IMR-90 (cell line): Measurements from ENCODE around the gene TFRC. TPM values are rescaled to one million over a fixed set of nuclear protein-coding genes. Genes with fewer than 3 reads are reported as not detected.
"Not testable (repeated sequence)": the region's sequence is repeated elsewhere in the genome, so short reads cannot be mapped to it uniquely, and the experiment has no call there.

Experiments used
- ATAC-seq: fragments of 200-7000 bp; cut with Tn5 transposase; 2 replicates; pipeline ENCODE4 v1.9.1; 2020; ENCODE audit warnings: low read depth, mild to moderate bottlenecking, moderate library complexity
- BruUV-seq: library from RNA; stranded (reverse); fragments of 400-500 nt; replicated peaks from 2 replicates; lab custom pipeline; 2021; lab: Mats Ljungman, UMichigan
- CTCF ChIA-PET: fragments of 300-600 bp; formaldehyde crosslinking; extraction: SDS; loops from one replicate; lab custom pipeline; 2021; ENCODE audit warnings: antibody characterized with exemption; lab: Yijun Ruan, JAX
- POLR2A ChIA-PET: fragments of 300-600 bp; sonication (Branson Sonifier 250); formaldehyde crosslinking; loops from one replicate; lab custom pipeline; 2022; ENCODE audit warnings: antibody characterized with exemption; ENCODE audit not compliant: unreplicated experiment; lab: Charles Lee
- DNase-seq: peaks from one replicate; pipeline ENCODE4 v3.0.0; 2013
- H2AFZ ChIP-seq: replicated peaks from 2 replicates; pipeline ENCODE3; 2013; ENCODE audit warnings: low read length, mild to moderate bottlenecking; ENCODE audit not compliant: poor library complexity
- H2AK5ac ChIP-seq: 2 replicates; pipeline ENCODE4 v1.6.1; 2013; ENCODE audit warnings: low read depth, low read length, inconsistent platforms
- H2AK9ac ChIP-seq: replicated peaks from 2 replicates; pipeline ENCODE3; 2013; ENCODE audit warnings: mild to moderate bottlenecking, low read depth, low read length, moderate library complexity; ENCODE audit not compliant: poor library complexity
- H2BK120ac ChIP-seq: 2 replicates; pipeline ENCODE4 v1.6.1; 2013; ENCODE audit warnings: low read depth, low read length, inconsistent platforms
- H2BK15ac ChIP-seq: 3 replicates; pipeline ENCODE4 v1.6.1; 2013; ENCODE audit warnings: low read depth, low read length, inconsistent platforms
- H2BK20ac ChIP-seq: 2 replicates; pipeline ENCODE4 v1.6.1; 2013; ENCODE audit warnings: low read depth, mild to moderate bottlenecking, inconsistent platforms, low read length, moderate library complexity
- H2BK5ac ChIP-seq: 2 replicates; pipeline ENCODE4 v1.6.1; 2013; ENCODE audit warnings: mild to moderate bottlenecking, low read depth, low read length, inconsistent platforms; ENCODE audit not compliant: poor library complexity, severe bottlenecking
- H3K14ac ChIP-seq: replicated peaks from 2 replicates; pipeline ENCODE4 v1.6.1; 2013; ENCODE audit warnings: low read depth, low read length, inconsistent platforms
- H3K18ac ChIP-seq: 2 replicates; pipeline ENCODE4 v1.6.1; 2013; ENCODE audit warnings: low read depth, low read length, control low read depth
- H3K23ac ChIP-seq: 2 replicates; pipeline ENCODE4 v1.6.1; 2013; ENCODE audit warnings: low read depth, low read length, inconsistent platforms
- H3K27ac ChIP-seq: 2 replicates; pipeline ENCODE4 v1.5.1; 2013; ENCODE audit warnings: mild to moderate bottlenecking, control low read depth, low read length; ENCODE audit not compliant: insufficient read depth
- H3K27me3 ChIP-seq: 2 replicates; pipeline ENCODE4 v1.6.1; 2013; ENCODE audit warnings: low read length; ENCODE audit not compliant: control insufficient read depth, insufficient read depth
- H3K36me3 ChIP-seq: 2 replicates; pipeline ENCODE4 v1.6.1; 2013; ENCODE audit warnings: low read length, mixed read lengths; ENCODE audit not compliant: control insufficient read depth, insufficient read depth
- H3K4ac ChIP-seq: 2 replicates; pipeline ENCODE4 v1.6.1; 2013; ENCODE audit warnings: low read depth, low read length, inconsistent platforms
- H3K4me1 ChIP-seq: 2 replicates; pipeline ENCODE4 v1.6.1; 2013; ENCODE audit warnings: low read length, mixed read lengths; ENCODE audit not compliant: control insufficient read depth, insufficient read depth
- H3K4me2 ChIP-seq: 2 replicates; pipeline ENCODE4 v1.6.1; 2013; ENCODE audit warnings: low read depth, mild to moderate bottlenecking, control low read depth, low read length, moderate library complexity
- H3K4me3 ChIP-seq: 2 replicates; pipeline ENCODE4 v1.5.1; 2013; ENCODE audit warnings: low read depth, mild to moderate bottlenecking, control low read depth, low read length, moderate library complexity; ENCODE audit not compliant: insufficient read depth
- H3K56ac ChIP-seq: 2 replicates; pipeline ENCODE4 v1.6.1; 2013; ENCODE audit warnings: low read length, inconsistent platforms; ENCODE audit not compliant: insufficient read depth; ENCODE audit errors: extremely low read depth
- H3K79me1 ChIP-seq, 2 experiments: 2 replicates each; pipeline ENCODE4 v1.6.1; 2013; ENCODE audit warnings: low read length in 2 of 2, inconsistent platforms in 1 of 2, low read depth in 1 of 2
- H3K9ac ChIP-seq: 2 replicates; pipeline ENCODE4 v1.6.1; 2013; ENCODE audit warnings: low read depth, low read length, control low read depth
- H3K9me1 ChIP-seq: 2 replicates; pipeline ENCODE4 v1.6.1; 2013; ENCODE audit warnings: low read length, inconsistent platforms; ENCODE audit not compliant: insufficient read depth
- H3K9me3 ChIP-seq: 2 replicates; pipeline ENCODE4 v1.6.1; 2013; ENCODE audit warnings: low read length; ENCODE audit not compliant: control insufficient read depth, insufficient read depth
- H4K20me1 ChIP-seq: 2 replicates; pipeline ENCODE4 v1.6.1; 2013; ENCODE audit warnings: low read length, inconsistent platforms; ENCODE audit not compliant: insufficient read depth
- H4K5ac ChIP-seq: 2 replicates; pipeline ENCODE4 v1.6.1; 2013; ENCODE audit warnings: mild to moderate bottlenecking, low read depth, low read length, control low read depth
- H4K8ac ChIP-seq, 2 experiments: 2 replicates each; pipeline ENCODE4 v1.6.1; 2013; ENCODE audit warnings: low read depth in 2 of 2, low read length in 2 of 2, control low read depth in 1 of 2, inconsistent platforms in 1 of 2
- H4K91ac ChIP-seq: 2 replicates; pipeline ENCODE4 v1.6.1; 2013; ENCODE audit warnings: low read depth, low read length, inconsistent platforms; ENCODE audit not compliant: insufficient read depth
- CEBPB ChIP-seq: IDR thresholded peaks from 2 replicates; pipeline ENCODE4 v1.6.1; 2012; ENCODE audit warnings: low read depth, low read length, improper control_type of control experiment
- MAZ ChIP-seq: IDR thresholded peaks from 2 replicates; pipeline ENCODE4 v1.6.1; 2012; ENCODE audit warnings: low read depth, mild to moderate bottlenecking, low read length, improper control_type of control experiment, moderate library complexity, borderline replicate concordance
- NFE2L2 ChIP-seq: fragments of 150-350 bp; IDR thresholded peaks from 2 replicates; pipeline ENCODE4 v1.6.1; 2016; ENCODE audit warnings: low read depth, mild to moderate bottlenecking, low read length
- RCOR1 ChIP-seq: IDR thresholded peaks from 2 replicates; pipeline ENCODE4 v1.6.1; 2012; ENCODE audit warnings: mild to moderate bottlenecking, low read length, improper control_type of control experiment; ENCODE audit not compliant: insufficient replicate concordance
- RFX5 ChIP-seq: IDR thresholded peaks from 2 replicates; pipeline ENCODE4 v1.8.0; 2012; ENCODE audit warnings: low read depth, mild to moderate bottlenecking, low read length, moderate library complexity
- WGBS, 2 experiments: methylation state at CpG; one replicate each; pipeline versions ENCODE4 v1.1.5 to v1.1.7; 2013; ENCODE audit warnings: missing lambda C conversion rate in 2 of 2; ENCODE audit not compliant: insufficient read length in 1 of 2; ENCODE audit errors: extremely low coverage in 2 of 2; 5-methylcytosine and 5-hydroxymethylcytosine counted together
- dilution Hi-C: fragments of 300-500 bp; cut with HindIII; formaldehyde crosslinking; loops from one replicate; pipeline ENCODE4 v1.14.3; 2018; ENCODE audit warnings: low sequenced_read_pairs; ENCODE audit not compliant: unreplicated experiment
- in situ Hi-C: fragments of 300-500 bp; cut with MboI; formaldehyde crosslinking; loops from 3 replicates; pipeline ENCODE4 v1.14.3; 2019; ENCODE audit warnings: low sequenced_read_pairs, inconsistent platforms, mixed read lengths
- intact Hi-C: fragments of 100-400 bp; cut with micrococcal nuclease; formaldehyde crosslinking; loops from 2 replicates; pipeline ENCODE4 v1.10.0; 2022
- polyA plus RNA-seq, 3 experiments: library from polyadenylated mRNA; depleted of rRNA; stranded (reverse); fragments of >200 nt; gene quantifications; 2 replicates each; pipeline ENCODE4 v1.2.3, GENCODE V29; 2012; ENCODE audit warnings: low replicate concordance in 1 of 3
- total RNA-seq: library from RNA; depleted of rRNA; stranded (reverse); fragments of >200 nt; gene quantifications from 2 replicates; pipeline ENCODE4 v1.2.3, GENCODE V29; 2012

The TFRC gene
- total and polyA plus RNA-seq, 2 of the 4 experiments (the other 2 are of a cell fraction): 78.6 to 156 TPM

- CTCF ChIA-PET: interaction anchor here (0.5 kb wide), 1 partner anchor 139 kb away, joined by 3 read pairs; no protein-coding TSS in a partner anchor
- WGBS, 2 experiments: 80% methylated on average over 4 of the region's 12 CpGs; no CpG with 5 or more reads in 1 of the 2 experiments
- dilution Hi-C loops: no loop called here
These were observed 78.3 kb downstream of the TFRC start for GRCh38 chr3:196003611-196004010.

DNA sequence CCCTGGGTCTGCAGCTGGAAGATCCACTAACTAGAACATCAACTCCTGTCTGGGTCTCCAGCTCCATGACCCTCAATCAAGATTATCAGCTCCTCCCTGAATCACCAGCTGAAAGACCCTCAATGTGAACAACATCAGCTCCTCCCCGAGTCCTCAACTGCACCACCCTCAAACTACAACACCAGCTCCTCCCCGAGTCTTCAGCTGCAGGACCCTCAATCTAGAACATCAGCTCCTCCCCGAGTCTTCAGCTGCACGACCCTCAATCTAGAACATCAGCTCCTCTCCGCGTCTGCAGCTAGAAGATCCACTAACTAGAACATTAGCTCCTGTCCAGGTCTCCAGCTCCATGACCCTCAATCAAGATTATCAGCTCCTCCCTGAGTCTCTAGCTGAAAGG is 79.2 kb downstream of the TFRC start:
- in situ Hi-C loops, H3K9ac ChIP-seq, H2BK120ac ChIP-seq, H2AK5ac ChIP-seq, H4K20me1 ChIP-seq, H2AK9ac ChIP-seq, dilution Hi-C loops, H2AFZ ChIP-seq, H3K56ac ChIP-seq, intact Hi-C loops, H4K91ac ChIP-seq, CTCF ChIA-PET, H3K4me2 ChIP-seq, H4K5ac ChIP-seq, H3K23ac ChIP-seq, H3K9me3 ChIP-seq, H3K4me3 ChIP-seq, H3K4ac ChIP-seq, H2BK15ac ChIP-seq, H3K9me1 ChIP-seq, H2BK20ac ChIP-seq, ATAC-seq, H3K79me1 ChIP-seq, H3K4me1 ChIP-seq, DNase-seq, BruUV-seq, H3K27ac ChIP-seq, H3K18ac ChIP-seq, H3K14ac ChIP-seq, H2BK5ac ChIP-seq, H3K36me3 ChIP-seq, H4K8ac ChIP-seq: not testable (repeated sequence)
- peaks cover 36% of the 10 kb centered on the region for H3K27me3 ChIP-seq
- POLR2A ChIA-PET: interaction anchor here (0.6 kb wide), 1 partner anchor 19 kb away, joined by 3 read pairs; no protein-coding TSS in a partner anchor
- WGBS, 2 experiments: 82% methylated on average over 5 of the region's 6 CpGs; no CpG with 5 or more reads in 1 of the 2 experiments

More at GRCh38 chr3:196003611-196004010, 78.3 kb downstream of the TFRC start:
- POLR2A ChIA-PET: no interaction called here
- no peak for TF ChIP-seq RCOR1
- no peak for TF ChIP-seq RFX5
- no peak for TF ChIP-seq NFE2L2
- TF ChIP-seq MAZ: no peak
- no peak for TF ChIP-seq CEBPB
- Histone ChIP-seq H4K91ac (no peak overlapping the region), H2BK120ac (no peak overlapping the region), H3K4me1 (no peaks in the 10 kb centered on the region), H3K9me3 (peaks cover 7% of the 10 kb centered on the region), H3K36me3 (no peaks in the 10 kb centered on the region), H3K4me3 (no peak overlapping the region), H2AK5ac (no peak overlapping the region), H4K5ac (no peak overlapping the region), H3K4me2 (no peak overlapping the region), H3K9me1 (no peaks in the 10 kb centered on the region), H2BK5ac (no peak overlapping the region), H3K79me1 (no peaks in the 10 kb centered on the region), H3K27me3 (peaks cover 44% of the 10 kb centered on the region), H3K23ac (no peak overlapping the region), H2BK20ac (no peak overlapping the region), H4K20me1 (no peaks in the 10 kb centered on the region), H4K8ac (no peak overlapping the region), H3K4ac (no peak overlapping the region), H3K56ac (no peak overlapping the region), H2BK15ac (no peak overlapping the region), H3K18ac (no peak overlapping the region), H3K14ac (no peak overlapping the region), H3K9ac (no peak overlapping the region), H2AFZ (no peak overlapping the region), H3K27ac (no peak overlapping the region), H2AK9ac (no peak overlapping the region)
- no peak for ATAC-seq
- intact Hi-C loops (no loop called here), in situ Hi-C loops (no loop called here)
- no TSS peak for BruUV-seq
- DNase-seq: no peak
